HG02759 (cell line): ENCODE data around the gene PRKAR1B.

Source experiments
- ATAC-seq: cut with Tn5 transposase; IDR thresholded peaks from one replicate; pipeline ENCODE4 v1.9.1; 2021; ENCODE audit warnings: mild to moderate bottlenecking, moderate library complexity; ENCODE audit not compliant: unreplicated experiment

The PRKAR1B gene

DNA sequence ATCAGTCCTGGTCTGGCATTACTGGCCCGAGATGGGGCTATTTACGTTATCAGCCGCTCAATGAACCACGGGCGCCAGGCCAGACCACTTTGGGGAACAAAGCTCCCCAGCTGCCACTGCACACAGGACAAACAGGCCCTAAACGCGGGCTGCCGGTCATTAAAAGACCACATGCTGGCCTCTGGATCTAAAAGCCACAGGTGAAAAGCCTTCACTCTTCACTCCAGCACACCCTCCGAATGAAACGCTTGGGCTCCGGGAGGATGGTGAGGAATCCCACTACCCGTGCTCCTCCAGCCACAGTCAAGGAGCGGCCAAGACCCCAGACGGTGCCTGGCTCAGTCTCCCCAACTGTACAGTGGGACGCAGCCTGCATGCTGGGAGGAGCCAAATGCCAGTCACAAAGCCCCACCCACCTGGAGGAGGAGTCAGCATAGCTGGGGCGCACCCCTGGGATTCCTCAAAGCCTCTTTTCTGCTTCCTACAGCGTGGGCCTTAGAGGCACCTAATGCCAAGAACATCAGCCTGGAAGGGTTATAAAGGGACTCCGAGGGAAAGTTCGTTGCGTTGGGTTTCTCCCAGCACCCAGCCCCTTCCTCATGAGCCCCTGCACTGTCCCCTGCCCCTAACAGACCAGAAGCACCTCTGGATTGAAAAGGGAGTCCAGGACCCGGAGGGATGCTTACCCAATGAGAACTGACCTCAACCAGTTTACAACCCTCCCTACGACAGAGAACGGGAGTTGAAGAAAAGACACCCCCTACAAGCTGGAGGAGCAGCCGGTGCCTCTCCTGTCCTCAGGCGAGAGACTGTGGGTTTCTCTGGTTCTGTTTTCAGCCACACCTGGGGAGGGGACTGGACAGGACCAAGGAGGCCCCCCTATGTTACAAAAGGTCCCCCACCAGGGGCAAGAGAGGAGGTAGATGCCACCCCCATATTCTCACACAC, 212.2 kb downstream of the PRKAR1B start:
- ATAC-seq = no peak

DNA sequence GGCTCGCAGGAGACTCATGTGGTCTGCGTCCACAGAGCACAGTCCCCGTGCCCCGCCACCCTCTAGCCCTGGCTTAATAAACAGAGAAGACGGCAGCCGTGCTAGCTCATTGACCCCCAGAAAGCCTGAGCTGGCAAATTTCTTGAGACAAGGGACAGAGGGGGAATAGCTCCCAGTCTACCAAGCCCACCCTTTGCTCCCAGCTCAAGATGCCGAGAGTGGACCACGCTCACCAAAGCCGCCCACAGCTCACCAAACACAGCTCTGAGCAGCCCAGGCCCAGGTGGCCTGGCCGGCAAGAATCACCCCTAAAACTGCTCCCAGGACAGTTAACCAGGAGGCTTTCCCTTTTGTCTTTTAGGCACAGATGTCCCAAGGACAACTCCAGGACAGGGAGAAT, 212.8 kb downstream of the PRKAR1B start:
- ATAC-seq = no peak

DNA sequence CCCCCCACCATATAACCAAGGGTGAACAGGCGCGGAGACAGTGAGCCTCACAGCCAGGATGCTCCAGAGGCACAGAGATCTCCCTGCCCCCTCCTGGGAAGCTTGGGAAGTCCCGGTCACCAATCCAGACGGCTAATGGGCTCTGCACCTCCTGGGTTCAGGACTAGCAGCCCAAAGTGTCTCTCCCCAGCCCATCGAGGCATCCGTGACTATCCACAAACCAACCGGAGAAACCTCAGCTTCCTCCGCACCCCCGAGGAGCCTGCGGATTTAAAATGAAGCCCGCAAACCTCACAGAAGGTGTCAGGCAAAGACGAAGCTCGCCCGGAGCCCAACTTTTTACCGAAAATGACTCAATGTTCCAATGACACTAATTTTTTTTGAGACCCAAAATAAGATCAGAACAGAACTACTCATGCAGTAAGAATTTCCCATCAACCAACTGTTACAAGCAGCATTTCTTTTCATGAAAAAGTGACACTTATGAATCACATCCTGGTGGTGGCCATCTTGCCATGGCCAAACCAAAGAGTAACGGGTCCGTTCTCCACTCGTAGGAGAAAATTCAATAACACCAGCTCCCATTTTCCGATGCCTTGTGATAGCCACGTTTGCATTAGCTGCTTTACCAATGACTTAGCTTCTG, 213.4 kb downstream of the PRKAR1B start:
- no peak for ATAC-seq

DNA sequence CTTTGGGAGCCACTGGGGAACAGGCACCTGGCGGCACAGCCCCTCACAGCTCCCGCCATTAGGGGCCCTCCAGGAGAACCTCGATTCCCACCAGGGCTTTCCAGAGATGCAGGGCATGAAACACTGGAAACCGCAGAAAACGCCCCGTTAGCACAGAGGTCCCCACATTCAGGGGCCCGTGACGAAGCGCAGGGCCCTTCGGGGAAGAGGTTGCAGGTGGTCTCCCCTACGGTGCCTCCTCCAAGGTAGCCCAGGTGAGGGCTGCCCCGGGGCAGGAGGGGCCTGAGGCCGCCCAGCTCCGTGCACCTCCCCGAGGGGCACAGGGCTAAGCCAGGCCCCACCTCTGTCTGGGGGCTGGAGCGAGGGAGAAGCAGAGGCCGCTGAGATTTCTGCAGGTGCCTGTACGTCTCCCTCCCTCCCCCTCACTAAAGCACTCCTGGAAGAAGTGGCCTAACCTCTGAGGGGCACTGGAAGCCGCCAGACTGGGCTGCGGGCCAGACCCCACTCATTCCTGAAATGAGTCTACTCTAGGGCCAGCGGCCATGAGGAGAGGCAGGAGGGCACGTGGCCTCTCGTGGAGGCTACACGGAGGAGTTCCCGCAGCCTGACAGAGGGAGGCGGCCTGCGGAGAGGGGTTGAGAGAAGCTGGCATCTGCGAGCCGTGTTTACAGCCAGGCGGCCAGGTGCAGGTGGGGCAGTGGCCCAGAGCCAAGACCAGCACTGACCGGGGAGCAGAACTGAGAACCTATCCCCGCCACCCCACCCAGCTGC, 214.4 kb downstream of the PRKAR1B start:
- no peak for ATAC-seq

DNA sequence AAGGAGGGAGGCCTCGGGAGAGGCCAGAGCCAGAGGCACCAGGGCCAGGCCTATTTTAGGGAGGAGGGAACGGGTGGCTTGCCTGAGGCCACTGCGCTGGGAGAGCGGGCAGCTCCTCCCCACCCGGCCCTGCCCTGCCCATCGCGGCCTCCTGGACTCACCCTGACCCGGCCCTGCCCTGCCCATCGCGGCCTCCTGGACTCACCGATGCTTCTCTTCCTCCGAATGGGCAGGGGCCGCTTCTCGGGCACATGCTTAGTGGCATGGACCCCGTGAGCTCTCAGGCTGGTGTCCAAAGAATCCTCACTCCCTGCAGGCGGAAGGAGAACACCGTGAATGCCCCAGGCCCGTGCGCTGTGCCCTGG, 215.0 kb downstream of the PRKAR1B start:
- no peak for ATAC-seq

DNA sequence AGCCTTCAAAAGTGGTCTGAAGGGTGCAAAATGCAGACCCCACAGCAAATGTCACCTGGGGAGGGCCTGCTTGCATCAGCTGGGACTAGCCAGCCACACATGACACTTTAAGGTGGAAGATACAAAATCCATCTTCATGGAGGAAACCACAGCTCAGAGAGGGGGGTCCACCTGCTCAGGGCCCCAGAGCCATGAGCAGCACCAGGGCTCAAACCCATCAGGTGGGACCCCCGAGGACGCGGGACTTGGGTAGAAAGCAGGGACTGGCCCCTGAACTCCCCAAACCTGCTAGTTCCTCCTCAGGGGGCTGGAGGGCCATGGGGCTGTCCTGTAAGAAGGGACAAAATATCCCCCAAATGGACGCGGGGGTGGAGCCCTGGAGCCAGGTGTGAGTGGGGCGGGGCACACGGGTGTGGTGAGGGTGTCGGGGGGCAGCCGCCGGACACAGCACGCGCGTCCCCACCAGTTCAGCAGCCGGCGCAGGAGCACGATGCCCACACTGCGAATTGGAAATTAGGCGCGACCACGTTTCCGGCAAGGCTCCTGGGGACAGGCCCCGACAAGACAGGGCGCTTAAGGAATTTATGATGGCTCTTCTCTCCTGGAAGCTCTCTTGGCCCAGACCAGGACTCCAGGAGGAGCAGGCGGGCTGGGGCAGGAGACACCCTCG, 215.5 kb downstream of the PRKAR1B start:
- ATAC-seq = no peak

DNA sequence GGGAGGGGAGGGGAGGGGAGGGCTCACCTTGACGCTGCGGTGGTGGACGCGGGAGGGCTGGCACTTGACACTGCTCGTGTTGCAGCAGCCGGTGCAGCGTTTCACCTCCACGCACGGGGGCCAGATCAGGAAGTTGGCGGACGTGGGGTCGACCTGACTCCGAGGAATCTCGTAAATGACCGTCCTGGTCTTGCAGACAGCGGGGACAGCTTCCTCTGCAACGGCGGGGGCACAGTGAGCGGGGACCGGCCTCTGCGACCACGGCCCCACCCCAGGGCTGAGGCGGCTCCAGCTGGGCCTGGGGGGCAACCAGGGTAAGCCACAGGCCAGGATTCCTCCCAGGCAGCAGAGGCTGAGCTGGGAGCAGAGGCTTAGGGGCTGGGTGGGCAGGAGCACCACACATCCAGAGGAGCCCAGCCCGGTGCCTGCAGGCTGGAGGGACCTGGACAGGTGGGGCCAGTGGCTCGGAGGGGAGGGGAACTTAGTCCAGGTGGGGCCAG, 216.2 kb downstream of the PRKAR1B start:
- no peak for ATAC-seq

DNA sequence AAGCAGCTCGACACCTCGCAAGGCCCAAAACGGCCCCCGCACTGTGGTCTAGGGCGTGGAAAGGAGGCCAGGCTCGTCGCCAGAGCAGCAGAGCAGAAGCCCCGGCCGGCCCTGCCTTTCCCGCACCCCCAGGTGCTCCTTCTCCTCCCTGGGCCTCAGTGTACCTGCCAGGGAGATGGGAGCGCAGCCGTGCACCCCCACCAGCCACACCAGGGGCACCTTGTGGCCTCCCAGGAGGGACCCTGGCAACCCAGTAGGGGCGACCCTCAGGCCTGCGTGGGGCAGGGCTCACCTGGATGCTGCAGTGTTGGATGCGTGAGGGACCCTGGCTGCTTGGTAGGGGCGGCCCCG, 217.0 kb downstream of the PRKAR1B start:
- no peak for ATAC-seq

DNA sequence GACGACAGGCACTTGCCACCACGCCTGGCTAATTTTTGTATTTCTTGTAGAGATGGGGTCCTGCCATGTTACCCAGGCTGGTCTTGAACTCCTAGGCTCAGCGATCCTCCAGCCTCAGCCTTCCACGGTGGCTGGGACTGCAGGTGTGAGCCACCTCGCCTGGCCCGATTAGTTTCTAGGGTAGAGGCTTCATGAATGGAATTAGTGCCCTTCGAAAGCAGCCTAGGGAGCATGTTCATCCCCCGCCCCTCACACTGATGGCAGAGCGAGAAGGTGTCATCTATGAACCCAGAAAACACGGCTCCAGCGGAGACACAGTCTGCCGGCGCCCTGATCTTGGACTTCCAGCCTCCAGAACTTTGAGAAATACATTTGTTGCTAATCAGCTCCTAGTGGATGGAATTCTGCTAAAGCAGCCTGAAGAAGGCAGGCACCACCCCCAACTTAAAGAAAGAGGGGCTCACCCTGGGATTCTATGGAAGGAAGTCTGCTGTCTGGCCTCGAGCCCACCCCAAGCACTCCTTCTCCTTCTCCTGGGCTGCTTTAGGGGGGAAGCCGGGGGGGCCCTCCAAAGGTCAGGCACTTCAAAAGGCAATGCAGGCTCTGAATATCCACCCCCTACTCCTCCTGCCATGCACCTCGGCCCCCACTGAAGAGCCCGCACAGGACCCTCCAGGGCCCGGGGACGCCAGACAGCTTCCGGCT, 217.5 kb downstream of the PRKAR1B start:
- no peak for ATAC-seq

DNA sequence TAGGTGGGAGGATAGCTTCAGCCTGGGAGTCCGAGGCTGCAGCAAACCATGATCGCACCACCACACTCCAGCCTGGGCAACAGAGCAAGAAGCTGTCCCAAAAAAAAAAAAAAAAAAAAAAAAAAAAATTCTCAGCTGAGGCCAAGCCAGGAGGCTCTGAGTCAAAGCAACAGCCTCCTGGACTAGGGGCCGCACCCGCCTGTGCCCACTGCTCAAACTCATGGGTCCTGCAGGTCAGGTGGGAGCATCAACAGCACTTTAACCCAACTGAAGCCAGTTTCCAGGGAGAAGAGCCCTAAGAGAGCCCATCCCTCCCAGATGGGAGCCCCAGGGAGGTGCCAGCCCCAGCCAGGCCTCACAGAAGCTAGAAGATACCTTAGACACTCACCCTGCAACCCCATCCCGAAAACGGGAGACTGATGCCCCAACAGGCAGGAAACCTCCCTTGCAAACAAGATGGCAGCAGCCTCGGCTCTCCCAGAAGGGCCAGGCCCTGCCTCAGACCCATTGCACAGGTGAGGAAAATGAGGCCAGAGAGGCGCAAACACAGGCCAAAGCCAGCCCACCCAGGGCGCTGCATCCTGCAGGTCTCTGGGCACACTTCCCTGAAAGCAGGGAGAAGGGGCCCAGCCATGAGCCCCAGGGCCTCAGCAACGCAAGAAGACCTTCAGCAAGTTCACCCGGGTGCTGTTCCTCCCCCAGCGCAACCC, 218.5 kb downstream of the PRKAR1B start:
- ATAC-seq = no peak

DNA sequence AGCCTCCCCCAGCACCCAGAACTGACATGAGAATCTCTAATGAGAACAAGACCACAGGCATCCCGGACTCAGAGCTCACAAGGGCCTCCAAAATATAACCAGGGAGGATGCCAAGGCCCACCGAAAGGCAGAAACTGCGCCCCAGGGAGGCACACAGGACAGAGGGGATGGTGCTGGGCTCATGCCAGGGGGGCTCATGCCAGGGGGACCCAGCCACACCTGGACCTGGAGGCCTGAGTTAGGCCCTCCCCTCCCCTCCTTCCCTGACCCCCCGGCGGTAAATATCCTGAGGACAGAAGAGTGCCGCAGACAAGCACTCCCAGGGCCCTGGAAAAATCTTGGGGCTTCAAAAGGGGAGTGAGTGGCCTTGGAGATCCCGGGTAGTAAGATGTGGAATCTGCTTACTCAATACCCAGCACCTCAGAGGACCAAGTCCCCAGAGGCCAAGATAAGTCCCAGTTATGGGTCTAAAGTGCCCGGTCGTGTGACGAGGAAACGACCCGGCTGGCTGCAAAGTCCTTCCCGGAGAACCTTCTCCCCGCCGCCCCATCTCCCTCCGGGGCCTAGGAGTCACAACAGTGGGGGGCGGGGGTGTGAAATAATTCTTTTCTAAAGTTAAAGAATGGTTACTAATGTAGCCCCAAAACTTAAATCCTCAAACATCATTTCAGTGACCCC, 219.3 kb downstream of the PRKAR1B start:
- no peak for ATAC-seq

DNA sequence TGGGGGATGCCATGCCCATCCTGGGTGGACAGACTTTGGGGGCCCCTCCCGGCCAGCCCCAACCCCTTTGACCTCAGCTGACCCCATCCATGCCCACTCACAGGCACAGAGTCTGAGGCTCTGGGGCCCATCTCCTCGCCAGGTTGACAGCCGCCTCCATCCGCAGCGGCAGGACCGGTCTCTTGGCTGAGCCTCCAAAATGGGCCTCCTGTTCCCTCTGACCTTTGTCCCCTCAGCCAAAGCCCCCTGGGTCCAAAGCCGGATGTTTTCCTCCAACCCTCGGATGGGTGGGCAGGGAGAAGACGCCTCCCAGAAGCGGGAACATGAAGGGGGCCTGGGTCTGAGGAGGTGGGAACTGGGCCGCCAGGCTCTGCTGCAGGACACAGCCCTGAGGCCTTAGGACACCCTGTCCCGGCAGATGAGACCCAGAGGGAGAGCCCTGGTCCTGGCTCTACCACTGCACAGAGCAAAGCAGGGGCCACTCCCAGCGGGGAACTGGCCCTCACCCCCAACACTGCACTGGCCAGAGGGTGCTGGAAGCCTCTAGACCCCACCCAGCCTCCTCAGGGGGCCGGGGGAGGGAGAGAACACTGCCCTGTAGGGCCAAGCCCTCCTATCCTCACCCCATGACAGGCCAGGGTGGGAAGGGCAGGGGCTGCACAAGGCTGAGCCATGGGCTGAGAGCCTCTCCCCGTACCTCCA, 220.0 kb downstream of the PRKAR1B start:
- ATAC-seq = no peak

DNA sequence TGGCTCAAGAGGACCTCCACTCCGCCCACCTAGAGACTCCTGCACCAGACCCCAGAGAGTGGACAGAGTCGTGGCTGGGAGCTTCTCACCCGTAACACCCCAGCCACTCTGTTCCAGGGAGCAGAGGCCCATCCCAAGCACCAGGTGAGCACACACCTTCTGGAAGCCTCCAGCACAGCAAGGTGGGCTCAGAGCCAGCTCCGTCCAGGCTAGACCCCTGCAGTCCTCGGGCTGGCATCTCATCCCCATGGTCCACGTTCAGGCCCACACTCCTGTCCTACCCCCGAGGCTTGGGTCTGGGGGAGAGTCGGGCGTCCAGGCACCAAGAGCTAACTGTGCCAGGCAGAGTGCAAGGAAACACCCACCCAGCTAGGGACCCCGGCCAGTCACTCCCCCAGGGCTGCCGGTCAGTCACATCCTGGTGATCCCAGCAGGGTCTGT, 220.7 kb downstream of the PRKAR1B start:
- no peak for ATAC-seq

DNA sequence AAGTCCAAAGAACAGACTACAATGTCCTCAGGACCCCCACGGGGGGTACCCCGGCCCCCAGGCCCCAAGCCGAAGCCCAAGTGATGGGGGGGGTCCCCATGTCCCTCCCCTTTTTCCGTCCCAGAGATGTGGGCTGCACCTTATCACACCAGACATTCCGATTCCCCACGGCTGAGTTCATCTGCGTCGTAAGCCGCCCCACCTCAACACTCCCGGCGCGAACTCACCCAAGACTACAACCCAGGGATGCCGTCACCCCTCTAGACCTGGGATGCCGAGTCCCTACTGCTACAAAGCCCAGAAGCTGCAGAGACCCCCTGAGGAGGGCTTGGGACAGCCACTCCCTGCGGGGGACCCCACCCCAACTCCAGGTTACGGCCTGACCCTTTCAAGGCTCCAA, 221.9 kb downstream of the PRKAR1B start:
- no peak for ATAC-seq

DNA sequence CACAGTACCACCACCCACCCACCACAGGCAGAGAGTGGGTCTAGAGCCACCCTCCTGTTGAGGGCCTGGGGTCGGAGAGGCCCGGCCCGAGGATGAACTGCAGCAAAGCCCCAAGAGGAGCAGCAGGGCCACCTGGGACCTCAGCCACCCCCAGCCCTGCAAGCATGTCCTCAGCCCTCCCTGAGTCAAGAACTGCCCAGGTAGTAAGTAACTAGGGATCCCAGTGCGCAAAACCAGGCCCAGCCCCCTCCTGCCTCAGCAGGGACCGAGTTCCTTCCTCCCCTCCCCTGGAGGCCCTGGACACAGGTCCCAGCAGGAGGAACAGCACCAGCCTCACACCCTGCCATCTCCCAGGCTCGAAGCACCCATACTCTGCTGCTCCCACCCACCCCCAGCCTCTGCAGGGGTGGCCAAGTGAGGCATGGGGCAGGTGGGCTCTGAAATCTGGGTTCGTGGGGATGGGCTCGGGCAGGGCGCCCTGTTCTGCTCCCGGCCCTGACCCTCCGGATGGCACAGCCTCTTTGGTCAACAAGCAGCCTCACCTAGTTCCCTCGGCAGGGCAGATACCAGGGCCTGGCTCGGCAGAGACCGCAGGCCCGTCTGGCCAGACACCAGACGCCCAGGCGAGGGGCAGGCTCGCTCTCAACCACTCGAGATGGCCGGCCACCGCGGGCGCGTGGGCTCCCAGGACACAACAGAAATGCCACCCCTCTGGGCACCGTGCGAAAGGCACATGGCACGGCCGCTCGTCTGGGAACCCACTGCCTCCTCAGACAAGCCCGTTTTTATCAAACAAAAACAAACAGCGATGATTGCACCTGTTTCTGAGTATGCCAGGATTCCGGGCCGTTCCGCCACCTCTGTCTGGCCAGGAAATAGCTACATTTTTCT, 222.6 kb downstream of the PRKAR1B start:
- ATAC-seq = no peak

DNA sequence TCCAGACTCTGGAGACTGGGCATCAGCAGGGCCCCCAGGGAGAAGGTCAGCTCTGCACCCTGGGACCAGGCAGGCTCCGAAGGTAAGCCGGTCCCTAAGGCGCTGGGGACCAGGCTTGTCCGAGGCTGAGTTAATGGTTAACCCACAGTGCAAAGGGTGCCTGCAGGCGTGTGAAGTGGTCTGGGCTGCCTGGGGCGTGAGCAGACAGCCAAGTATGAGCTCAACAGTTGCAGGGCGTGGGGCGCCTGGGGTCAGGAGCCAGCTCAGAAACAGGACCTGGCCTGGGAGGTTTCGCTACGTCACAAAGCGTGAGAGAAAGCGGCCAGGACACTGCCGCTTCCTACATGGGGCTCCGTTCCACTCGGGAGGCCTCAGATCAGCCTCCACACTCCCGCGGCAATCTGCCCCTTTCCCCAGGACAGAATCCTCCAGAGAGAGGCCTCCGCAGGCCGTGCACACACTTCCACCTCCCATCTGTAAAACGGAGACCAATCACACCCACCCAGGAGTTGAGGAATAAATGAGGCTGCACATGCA, 223.4 kb downstream of the PRKAR1B start:
- ATAC-seq = no peak

DNA sequence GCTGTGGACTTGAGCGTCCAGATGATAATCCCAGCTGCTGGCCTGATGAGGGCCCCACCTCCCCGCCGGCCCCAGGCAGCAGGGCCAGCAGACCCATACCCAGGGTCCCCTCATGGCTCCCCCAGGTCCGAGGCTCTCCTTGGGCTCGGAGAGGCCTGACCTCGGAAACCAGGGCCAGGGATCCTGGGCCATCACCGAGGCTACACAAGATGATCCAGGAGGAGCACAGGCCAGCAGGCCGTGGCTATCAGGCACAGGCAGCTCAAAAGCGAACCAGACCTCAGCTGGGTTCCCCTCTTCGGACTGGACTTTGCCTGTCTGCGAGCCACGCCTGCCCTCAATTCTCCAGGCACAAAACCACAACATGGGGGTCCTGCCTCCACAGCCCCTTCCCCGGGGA, 224.8 kb downstream of the PRKAR1B start:
- ATAC-seq = no peak
